ENCODE results near the gene ZNF888.

Gene ZNF888

GRCh38 chr19:52922841-52923777, at the start of gene ZNF888:
ZNF888 (minus strand) TSS chr19:52923428; CDS start chr19:52917873, 5,555 bp downstream.
- peak within 1 kb of the TSS; percentile 85 to 97 (median 94) for H3K27ac ChIP-seq
- H3K4me2 ChIP-seq: peak within 1 kb of the TSS; percentile 82 to 98 (median 90)
- peaks cover 13 to 40% (median 28%) of the 10 kb centered on the region in 11 experiments for H3K36me3 ChIP-seq
- peak within 1 kb of the TSS; percentile 86 to 97 (median 94) for H3K9ac ChIP-seq
- H3K4me3 ChIP-seq: peak within 1 kb of the TSS; percentile 63 to 86 (median 79)
- H3K27me3 ChIP-seq: no peaks in the 10 kb centered on the region
- H3K4me1 ChIP-seq: peaks cover 19 to 33% (median 27%) of the 10 kb centered on the region in 10 experiments
- H4K20me1 ChIP-seq: no peaks in the 10 kb centered on the region; a peak in 1 of 22 replicates
- H3K9me3 ChIP-seq (replicated peaks in 1 of 11): peaks cover 0 to 4% (median 0%) of the 10 kb centered on the region in 11 experiments; a peak in 1 of 22 replicates
- no peak for TF ChIP-seq Cebpa-rat (IDR thresholded peaks at IDR 0.05)

- H3K9me3 ChIP-seq (replicated peaks in 1 of 11): peaks cover 38 to 71% (median 53%) of the 10 kb centered on the region in 11 experiments
- H3K4me1 ChIP-seq: peaks cover 5 to 10% (median 8%) of the 10 kb centered on the region in 10 experiments; a peak in 16 of 20 replicates
- TF ChIP-seq Cebpa-rat (IDR thresholded peaks at IDR 0.05): no peak
- H3K4me3 ChIP-seq: no peak overlapping the region
- no peak overlapping the region for H3K27ac ChIP-seq
- no peak overlapping the region for H3K4me2 ChIP-seq
- no peaks in the 10 kb centered on the region for H3K27me3 ChIP-seq
- H4K20me1 ChIP-seq: no peaks in the 10 kb centered on the region
- H3K9ac ChIP-seq: no peak overlapping the region
- H3K36me3 ChIP-seq: peaks cover 22 to 49% (median 32%) of the 10 kb centered on the region in 11 experiments
Measured at GRCh38 chr19:52967772-52968171, 44.5 kb upstream of the ZNF888 start.

- H3K27me3 ChIP-seq: no peaks in the 10 kb centered on the region
- H4K20me1 ChIP-seq: no peaks in the 10 kb centered on the region
- no peak for TF ChIP-seq Cebpa-rat (IDR thresholded peaks at IDR 0.05)
- H3K36me3 ChIP-seq: peaks cover 25 to 42% (median 35%) of the 10 kb centered on the region in 11 experiments
- H3K27ac ChIP-seq: peak overlapping the region in 10 of 11 experiments; percentile 23 to 93 (median 66); a peak in 19 of 22 replicates
- H3K9me3 ChIP-seq (replicated peaks in 1 of 11): peaks cover 44 to 59% (median 51%) of the 10 kb centered on the region in 11 experiments
- peak overlapping the region; percentile 70 to 90 (median 83) for H3K4me3 ChIP-seq
- H3K9ac ChIP-seq: peak overlapping the region; percentile 71 to 95 (median 89); a peak in 21 of 22 replicates
- peaks cover 13 to 21% (median 18%) of the 10 kb centered on the region in 10 experiments for H3K4me1 ChIP-seq
- peak overlapping the region; percentile 86 to 98 (median 92) for H3K4me2 ChIP-seq
Measured at GRCh38 chr19:52963247-52963618, 40.0 kb upstream of the ZNF888 start.

- H3K4me3 ChIP-seq: peak within 1 kb of the TSS; percentile 70 to 90 (median 83)
Measured at GRCh38 chr19:52962394-52963246, 39.4 kb upstream of the ZNF888 start, which contains the start of gene ZNF816. ZNF816 (minus strand) TSS chr19:52962881; CDS start chr19:52956089, 6,792 bp downstream.

GRCh38 chr19:52961981-52962380, 38.8 kb upstream of the ZNF888 start:
- Histone ChIP-seq H3K27me3 (no peaks in the 10 kb centered on the region), H3K4me1 (peaks cover 13 to 21% (median 18%) of the 10 kb centered on the region in 10 experiments), H3K9me3 (replicated peaks in 1 of 11) (peaks cover 44 to 59% (median 51%) of the 10 kb centered on the region in 11 experiments), H3K27ac (peak overlapping the region; percentile 52 to 94 (median 86)), H3K36me3 (peaks cover 38 to 43% (median 42%) of the 10 kb centered on the region in 11 experiments), H3K9ac (peak overlapping the region; percentile 84 to 95 (median 89)), H4K20me1 (no peaks in the 10 kb centered on the region; a peak in 1 of 22 replicates), H3K4me3 (peak overlapping the region; percentile 70 to 90 (median 83)), H3K4me2 (peak overlapping the region; percentile 81 to 96 (median 86))
- no peak for TF ChIP-seq Cebpa-rat (IDR thresholded peaks at IDR 0.05)

More at GRCh38 chr19:52962394-52963246, 39.4 kb upstream of the ZNF888 start, which contains the start of gene ZNF816:
- H3K4me2 ChIP-seq: peak within 1 kb of the TSS; percentile 87 to 98 (median 92)
- peaks cover 13 to 21% (median 18%) of the 10 kb centered on the region in 10 experiments for H3K4me1 ChIP-seq
- peaks cover 44 to 59% (median 51%) of the 10 kb centered on the region in 11 experiments for H3K9me3 ChIP-seq (replicated peaks in 1 of 11)
- peak within 1 kb of the TSS; percentile 52 to 94 (median 86) for H3K27ac ChIP-seq
- peaks cover 31 to 42% (median 39%) of the 10 kb centered on the region in 11 experiments for H3K36me3 ChIP-seq
- peak within 1 kb of the TSS; percentile 84 to 95 (median 89) for H3K9ac ChIP-seq
- no peaks in the 10 kb centered on the region; a peak in 1 of 22 replicates for H4K20me1 ChIP-seq
- TF ChIP-seq Cebpa-rat (IDR thresholded peaks at IDR 0.05): no peak
- no peaks in the 10 kb centered on the region for H3K27me3 ChIP-seq

- peaks cover 60 to 66% (median 62%) of the 10 kb centered on the region in 11 experiments for H3K36me3 ChIP-seq
- H3K9me3 ChIP-seq (replicated peaks in 1 of 11): peaks cover 62 to 69% (median 66%) of the 10 kb centered on the region in 11 experiments
- peak overlapping the region in 4 of 10 experiments; percentile 7 to 82 (median 33); a peak in 4 of 20 replicates for H3K4me3 ChIP-seq
- peaks cover 13 to 21% (median 18%) of the 10 kb centered on the region in 10 experiments for H3K4me1 ChIP-seq
- TF ChIP-seq Cebpa-rat (IDR thresholded peaks at IDR 0.05): no peak
- H3K9ac ChIP-seq: no peak overlapping the region
- H3K4me2 ChIP-seq: no peak overlapping the region
- no peaks in the 10 kb centered on the region for H3K27me3 ChIP-seq
- no peak overlapping the region for H3K27ac ChIP-seq
- no peaks in the 10 kb centered on the region; a peak in 1 of 22 replicates for H4K20me1 ChIP-seq
Measured at GRCh38 chr19:52959613-52960295, 36.5 kb upstream of the ZNF888 start.

- no peaks in the 10 kb centered on the region; a peak in 1 of 22 replicates for H4K20me1 ChIP-seq
- peaks cover 7 to 14% (median 10%) of the 10 kb centered on the region in 10 experiments for H3K4me1 ChIP-seq
- H3K27me3 ChIP-seq: no peaks in the 10 kb centered on the region; a peak in 1 of 22 replicates
- TF ChIP-seq Cebpa-rat (IDR thresholded peaks at IDR 0.05): no peak
- no peak overlapping the region for H3K27ac ChIP-seq
- peaks cover 79 to 84% (median 81%) of the 10 kb centered on the region in 11 experiments for H3K36me3 ChIP-seq
- H3K9ac ChIP-seq: no peak overlapping the region
- H3K9me3 ChIP-seq (replicated peaks in 1 of 11): peaks cover 81 to 88% (median 85%) of the 10 kb centered on the region in 11 experiments
- H3K4me3 ChIP-seq: peak overlapping the region in 4 of 10 experiments; percentile 1 to 47 (median 18); a peak in 3 of 20 replicates
- H3K4me2 ChIP-seq: no peak overlapping the region
Measured at GRCh38 chr19:52957591-52957990, 34.4 kb upstream of the ZNF888 start.

Data from BLaER1 treated with 17β-estradiol and CSF1 and Interleukin-3, amounts not matched to agents 10 nM and 100 nM (cell line).